Tibial nerve (tissue), 4 donors: Measurements from ENCODE around the gene DAB1. TPM values are rescaled to one million over a fixed set of nuclear protein-coding genes. Genes with fewer than 3 reads are reported as not detected.

ENCODE experiments used
- DNase-seq, 2 donors: peaks; one replicate each; pipeline ENCODE4 v3.0.0-alpha.2; 2019; ENCODE audit warnings: low spot score in 2 of 2
- H3K27ac ChIP-seq, 4 donors: fragments of 200-600 bp; sonication (generic) in 3 of 4; one replicate each; pipeline ENCODE4 v1.5.1; 2017 to 2019; ENCODE audit warnings: mild to moderate bottlenecking in 1 of 4
- H3K27me3 ChIP-seq, 2 donors: fragments of 200-600 bp; sonication (generic) in 1 of 2; one replicate each; pipeline versions ENCODE4 v1.5.1 to v1.6.0; 2017 to 2019
- H3K36me3 ChIP-seq, 3 donors: fragments of 200-600 bp; sonication (generic); one replicate each; pipeline ENCODE4 v1.5.1; 2018 to 2019
- H3K4me1 ChIP-seq, 4 donors: fragments of 200-600 bp; sonication (generic) in 3 of 4; one replicate each; pipeline ENCODE4 v1.5.1; 2017 to 2019
- H3K4me3 ChIP-seq, 4 donors: fragments of 200-600 bp; sonication (generic) in 3 of 4; one replicate each; pipeline ENCODE4 v1.5.1; 2017 to 2019; ENCODE audit warnings: mild to moderate bottlenecking in 1 of 4, moderate library complexity in 1 of 4
- H3K9me3 ChIP-seq, 4 donors: fragments of 200-600 bp; sonication (generic) in 3 of 4; one replicate each; pipeline ENCODE4 v1.5.1; 2017 to 2019
- EP300 ChIP-seq, 2 donors: sonication (generic); formaldehyde crosslinking; IDR thresholded peaks; one replicate each; pipeline ENCODE4 v1.6.1; 2017; ENCODE audit warnings: antibody characterized with exemption in 2 of 2, mild to moderate bottlenecking in 1 of 2
- POLR2A ChIP-seq, 2 donors: fragments of 450-650 bp; IDR thresholded peaks; one replicate each; pipeline ENCODE4 v1.6.1; 2017; ENCODE audit warnings: antibody characterized with exemption in 2 of 2, mild to moderate bottlenecking in 2 of 2, moderate library complexity in 2 of 2
- WGBS, 2 donors: methylation state at CpG; one replicate each; pipeline ENCODE4 v1.1.5; 2018; 5-methylcytosine and 5-hydroxymethylcytosine counted together
- total RNA-seq, 4 donors: library from RNA; depleted of rRNA; stranded (reverse); fragments of >200 nt; gene quantifications; one replicate each; pipeline ENCODE4 v1.1.0, GENCODE V29; 2016
- TF ChIP-seq, protein P1 (sequence below), 5 experiments: fragments of 200-600 bp in 3 of 5; fragments of 450-650 bp in 2 of 5; sonication (generic) in 3 of 5; IDR thresholded peaks; one replicate each; pipeline ENCODE4 v1.5.1; 2016 to 2019; ENCODE audit warnings: antibody characterized with exemption in 5 of 5, mild to moderate bottlenecking in 3 of 5, moderate library complexity in 2 of 5

DAB1 gene
- total RNA-seq, 4 donors from 2014 or later = 4.0 to 8.3 (median 4.4) TPM

DNA sequence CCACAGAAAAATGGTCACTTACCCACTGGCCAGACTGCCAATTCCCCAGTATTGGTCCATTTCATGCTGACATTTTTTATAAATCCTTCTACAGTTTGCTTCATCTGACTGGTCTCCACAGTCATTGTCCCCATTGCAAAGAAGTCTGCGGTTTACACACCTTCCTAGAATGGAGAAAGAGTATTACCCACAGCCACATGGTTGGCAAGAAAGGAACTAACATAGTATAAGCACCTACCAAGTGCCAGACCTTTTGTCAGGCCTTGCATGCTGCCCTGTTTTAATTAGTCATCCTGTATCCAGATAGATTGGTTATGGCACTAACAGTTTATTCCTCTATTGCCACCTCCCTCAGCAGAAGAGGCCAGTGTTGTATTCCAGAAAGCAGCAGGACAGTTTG, 469.2 kb downstream of the DAB1 start:
- Histone ChIP-seq H3K27ac (no peak overlapping the region), H3K4me1 (no peaks in the 10 kb centered on the region), H3K9me3 (no peaks in the 10 kb centered on the region), H3K4me3 (no peak overlapping the region), H3K36me3 (no peaks in the 10 kb centered on the region), H3K27me3 (no peaks in the 10 kb centered on the region)
- no peak for TF ChIP-seq EP300 (IDR thresholded peaks at IDR 0.05)
- 95 to 100% methylated on average over 1 of the region's 1 CpG for WGBS, 2 donors
- DNase-seq = no peak

DNA sequence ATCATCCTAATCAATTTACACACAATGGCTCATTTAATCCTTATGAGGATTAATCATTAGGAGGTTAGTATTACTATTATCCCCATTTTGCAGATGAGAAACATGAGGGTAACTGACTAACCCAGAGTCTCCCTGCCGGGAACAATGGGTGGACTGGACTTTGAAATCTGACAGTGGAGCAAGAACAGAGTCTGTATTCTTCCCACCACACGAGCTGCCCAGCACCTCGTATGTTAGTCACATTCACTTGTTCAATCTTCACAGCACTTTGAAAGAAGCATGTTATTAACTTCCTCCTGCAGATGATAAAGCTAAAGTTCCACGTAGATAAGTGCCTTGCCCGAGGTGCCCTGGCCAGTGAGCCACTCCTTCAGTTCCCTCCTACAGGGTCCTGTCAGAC, 470.5 kb downstream of the DAB1 start:
- no peak for TF ChIP-seq POLR2A (IDR thresholded peaks at IDR 0.05)
- TF ChIP-seq EP300 (IDR thresholded peaks at IDR 0.05) = no peak
- TF ChIP-seq, protein P1, sequence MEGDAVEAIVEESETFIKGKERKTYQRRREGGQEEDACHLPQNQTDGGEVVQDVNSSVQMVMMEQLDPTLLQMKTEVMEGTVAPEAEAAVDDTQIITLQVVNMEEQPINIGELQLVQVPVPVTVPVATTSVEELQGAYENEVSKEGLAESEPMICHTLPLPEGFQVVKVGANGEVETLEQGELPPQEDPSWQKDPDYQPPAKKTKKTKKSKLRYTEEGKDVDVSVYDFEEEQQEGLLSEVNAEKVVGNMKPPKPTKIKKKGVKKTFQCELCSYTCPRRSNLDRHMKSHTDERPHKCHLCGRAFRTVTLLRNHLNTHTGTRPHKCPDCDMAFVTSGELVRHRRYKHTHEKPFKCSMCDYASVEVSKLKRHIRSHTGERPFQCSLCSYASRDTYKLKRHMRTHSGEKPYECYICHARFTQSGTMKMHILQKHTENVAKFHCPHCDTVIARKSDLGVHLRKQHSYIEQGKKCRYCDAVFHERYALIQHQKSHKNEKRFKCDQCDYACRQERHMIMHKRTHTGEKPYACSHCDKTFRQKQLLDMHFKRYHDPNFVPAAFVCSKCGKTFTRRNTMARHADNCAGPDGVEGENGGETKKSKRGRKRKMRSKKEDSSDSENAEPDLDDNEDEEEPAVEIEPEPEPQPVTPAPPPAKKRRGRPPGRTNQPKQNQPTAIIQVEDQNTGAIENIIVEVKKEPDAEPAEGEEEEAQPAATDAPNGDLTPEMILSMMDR (IDR thresholded peaks at IDR 0.05) = no peak
- H3K27ac ChIP-seq = no peak overlapping the region
- 42 to 71% methylated on average over 5 of the region's 5 CpGs for WGBS, 2 donors
- no peaks in the 10 kb centered on the region for H3K36me3 ChIP-seq
- no peaks in the 10 kb centered on the region for H3K9me3 ChIP-seq
- no peaks in the 10 kb centered on the region for H3K27me3 ChIP-seq
- H3K4me3 ChIP-seq = no peak overlapping the region
- H3K4me1 ChIP-seq = no peaks in the 10 kb centered on the region
- no peak for DNase-seq

DNA sequence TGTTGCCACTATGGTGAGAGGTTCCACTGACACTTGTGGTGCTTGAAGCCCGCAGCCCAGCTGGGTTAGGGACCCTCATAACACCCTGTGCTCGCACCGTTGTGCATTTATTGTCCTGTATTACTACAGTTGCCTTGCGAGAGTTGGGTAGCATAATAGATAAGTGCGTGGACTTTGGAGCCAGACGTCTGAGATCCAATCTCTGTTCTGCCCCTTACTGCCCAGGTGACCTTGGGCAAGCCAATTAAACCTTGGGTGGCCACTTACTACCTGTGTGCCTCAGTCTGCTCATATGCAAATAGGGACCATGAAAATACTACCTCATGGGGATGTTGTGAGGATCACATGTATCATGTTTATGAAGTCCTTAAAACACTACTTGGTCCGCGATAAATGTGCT, 471.4 kb downstream of the DAB1 start:
- TF ChIP-seq, protein P1 (IDR thresholded peaks at IDR 0.05) = no peak
- no peak for TF ChIP-seq POLR2A (IDR thresholded peaks at IDR 0.05)
- TF ChIP-seq EP300 (IDR thresholded peaks at IDR 0.05) = no peak
- 84 to 89% methylated on average over 8 of the region's 8 CpGs for WGBS, 2 donors
- Histone ChIP-seq H3K36me3 (no peaks in the 10 kb centered on the region), H3K27ac (no peak overlapping the region), H3K4me3 (no peak overlapping the region), H3K9me3 (no peaks in the 10 kb centered on the region), H3K27me3 (no peaks in the 10 kb centered on the region), H3K4me1 (no peaks in the 10 kb centered on the region)
- DNase-seq = no peak

DNA sequence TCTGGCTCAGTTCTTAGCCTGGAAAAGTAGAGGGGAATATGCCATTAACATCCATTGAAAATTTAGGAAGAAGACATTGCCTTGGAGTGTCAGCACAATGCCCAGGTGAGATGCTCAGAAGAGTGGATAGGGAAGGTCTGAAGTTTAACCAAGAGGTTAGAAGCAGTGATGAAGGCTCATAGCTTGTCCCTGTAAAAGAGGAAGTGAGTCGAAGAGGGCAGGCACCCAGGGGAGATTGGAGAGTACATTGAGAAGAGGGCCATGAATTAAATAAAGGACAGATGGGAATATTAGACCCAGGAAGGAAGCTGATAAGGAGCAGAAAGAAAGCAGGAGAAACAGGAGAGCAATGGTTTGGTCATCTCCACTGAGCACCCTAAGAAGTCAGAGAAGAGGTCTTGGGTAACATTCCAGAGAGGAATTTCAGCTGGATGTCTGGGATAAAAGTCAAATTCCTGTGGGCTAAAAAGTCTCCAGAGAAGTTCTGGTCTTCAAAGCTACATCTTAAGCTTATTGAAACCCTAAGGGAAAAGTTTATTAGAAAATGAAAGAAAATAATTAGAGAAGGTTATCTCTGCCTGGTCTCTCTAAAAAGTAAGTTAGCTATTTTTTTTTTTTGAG, 475.3 kb downstream of the DAB1 start:
- Histone ChIP-seq H3K36me3 (no peaks in the 10 kb centered on the region), H3K27me3 (no peaks in the 10 kb centered on the region), H3K9me3 (no peaks in the 10 kb centered on the region), H3K4me3 (no peak overlapping the region), H3K27ac (no peak overlapping the region), H3K4me1 (no peaks in the 10 kb centered on the region)
- TF ChIP-seq, protein P1 (IDR thresholded peaks at IDR 0.05) = no peak
- TF ChIP-seq POLR2A (IDR thresholded peaks at IDR 0.05) (no peak), EP300 (IDR thresholded peaks at IDR 0.05) (no peak)
- WGBS, 2 donors = 66 to 76% methylated on average over 1 of the region's 1 CpG
- DNase-seq = no peak
